ENCODE measurements around the gene SERPINB12. TPM values are rescaled to one million over a fixed set of nuclear protein-coding genes. Genes with fewer than 3 reads are reported as not detected.

The SERPINB12 gene
- total and polyA plus RNA-seq, 2 donors (not counting 3 experiments of a cell fraction or from before 2014, with no cell fraction given), result not detected

DNA sequence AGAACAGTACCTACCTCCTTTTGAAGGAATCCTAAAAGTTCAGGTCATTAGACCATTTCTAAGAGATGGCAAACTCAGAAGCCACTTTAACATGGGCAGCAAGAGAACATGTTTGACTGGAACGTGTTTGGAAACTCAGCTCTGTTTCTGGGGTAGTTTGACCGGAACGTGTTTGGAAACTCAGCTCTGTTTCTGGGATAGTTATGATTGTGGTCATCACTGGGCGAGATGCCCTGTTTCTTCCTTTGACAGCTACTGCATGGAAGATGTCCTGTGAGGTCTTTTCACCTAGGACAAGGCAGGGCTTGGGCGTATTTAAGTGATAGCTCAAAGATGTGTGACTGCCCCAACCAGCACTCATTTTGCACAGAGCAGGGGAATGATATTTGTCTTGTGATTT is 25.1 kb downstream of the SERPINB12 start:
- dilution Hi-C loops (cut with MboI; ENCODE audit: extremely low pct_ligation_motif_present, low sequenced_read_pairs), result no loop called here
- no peak for DNase-seq (ENCODE audit: low read depth, low spot score)
- CTCF ChIA-PET, result interaction anchor here (0.6 to 1.8 kb wide), 4 partner anchors 10 to 49 kb away, joined by 3 to 7 read pairs (median 5); no protein-coding TSS in a partner anchor
- Histone ChIP-seq H3K36me3 (ENCODE audit: control insufficient read depth in 2 of 2, extremely low read depth in 1 of 2, insufficient read depth in 2 of 2, low read length in 2 of 2) (no peaks in the 10 kb centered on the region), H2AFZ (ENCODE audit: low read depth, low read length) (no peak overlapping the region), H4K20me1 (replicated peaks; ENCODE audit: control insufficient read depth, extremely low read depth, insufficient read depth, low read length) (no peaks in the 10 kb centered on the region), H3K4me2 (ENCODE audit: insufficient read depth, low read length) (no peak overlapping the region), H3K9ac (replicated peaks; ENCODE audit: extremely low read depth, insufficient read depth, low read length) (no peak overlapping the region), H3K4me3 (replicated peaks in 1 of 3; ENCODE audit: insufficient read depth in 1 of 3, low read depth in 1 of 3, low read length in 3 of 3) (no peak overlapping the region), H3K79me2 (ENCODE audit: control insufficient read depth, insufficient read depth, low read length) (no peaks in the 10 kb centered on the region), H3K27me3 (ENCODE audit: control insufficient read depth in 2 of 2, insufficient read depth in 2 of 2, low read length in 2 of 2) (no peaks in the 10 kb centered on the region), H3K27ac (ENCODE audit: insufficient read depth, low read depth, low read length) (no peak overlapping the region), H3K4me1 (ENCODE audit: control insufficient read depth, extremely low read depth, insufficient read depth, low read length) (no peaks in the 10 kb centered on the region), H3K9me1 (replicated peaks; ENCODE audit: control insufficient read depth, extremely low read depth, insufficient read depth, low read length) (no peaks in the 10 kb centered on the region), H3K9me3 (replicated peaks; ENCODE audit: control insufficient read depth, insufficient read depth, low read length) (no peaks in the 10 kb centered on the region)
- TF ChIP-seq, protein P1, sequence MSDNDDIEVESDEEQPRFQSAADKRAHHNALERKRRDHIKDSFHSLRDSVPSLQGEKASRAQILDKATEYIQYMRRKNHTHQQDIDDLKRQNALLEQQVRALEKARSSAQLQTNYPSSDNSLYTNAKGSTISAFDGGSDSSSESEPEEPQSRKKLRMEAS (IDR thresholded peaks at IDR 0.05; ENCODE audit: insufficient read depth, insufficient read length), result no peak
- TF ChIP-seq FOS (IDR thresholded peaks at IDR 0.05; ENCODE audit: borderline replicate concordance, insufficient read depth, low read length), result no peak
- TF ChIP-seq EZH2 (IDR thresholded peaks at IDR 0.05; ENCODE audit: borderline replicate concordance, low read depth, low read length, severe bottlenecking), result no peak
- TF ChIP-seq POLR2AphosphoS5 (IDR thresholded peaks at IDR 0.05; ENCODE audit: insufficient read depth, low read depth, low read length), result no peak
- TF ChIP-seq MYC (IDR thresholded peaks at IDR 0.05; ENCODE audit: low read depth, low read length), result no peak
- no peak for TF ChIP-seq GATA2 (IDR thresholded peaks at IDR 0.05; ENCODE audit: insufficient read depth, insufficient read length, low read depth, low read length)
- no peak for TF ChIP-seq JUN (IDR thresholded peaks at IDR 0.05; ENCODE audit: borderline replicate concordance, insufficient read depth, insufficient read length, low read depth)
- TF ChIP-seq POLR2A (IDR thresholded peaks at IDR 0.05; ENCODE audit: low read depth, low read length), result no peak
- TF ChIP-seq, protein P2, sequence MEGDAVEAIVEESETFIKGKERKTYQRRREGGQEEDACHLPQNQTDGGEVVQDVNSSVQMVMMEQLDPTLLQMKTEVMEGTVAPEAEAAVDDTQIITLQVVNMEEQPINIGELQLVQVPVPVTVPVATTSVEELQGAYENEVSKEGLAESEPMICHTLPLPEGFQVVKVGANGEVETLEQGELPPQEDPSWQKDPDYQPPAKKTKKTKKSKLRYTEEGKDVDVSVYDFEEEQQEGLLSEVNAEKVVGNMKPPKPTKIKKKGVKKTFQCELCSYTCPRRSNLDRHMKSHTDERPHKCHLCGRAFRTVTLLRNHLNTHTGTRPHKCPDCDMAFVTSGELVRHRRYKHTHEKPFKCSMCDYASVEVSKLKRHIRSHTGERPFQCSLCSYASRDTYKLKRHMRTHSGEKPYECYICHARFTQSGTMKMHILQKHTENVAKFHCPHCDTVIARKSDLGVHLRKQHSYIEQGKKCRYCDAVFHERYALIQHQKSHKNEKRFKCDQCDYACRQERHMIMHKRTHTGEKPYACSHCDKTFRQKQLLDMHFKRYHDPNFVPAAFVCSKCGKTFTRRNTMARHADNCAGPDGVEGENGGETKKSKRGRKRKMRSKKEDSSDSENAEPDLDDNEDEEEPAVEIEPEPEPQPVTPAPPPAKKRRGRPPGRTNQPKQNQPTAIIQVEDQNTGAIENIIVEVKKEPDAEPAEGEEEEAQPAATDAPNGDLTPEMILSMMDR (IDR thresholded peaks at IDR 0.05; ENCODE audit: extremely low read depth in 1 of 2, insufficient read depth in 1 of 2, low read depth in 1 of 2, low read length in 2 of 2), result no peak
- intact Hi-C loops (cut with micrococcal nuclease), result no loop called here
- FAIRE-seq, result no peak
- POLR2A ChIA-PET, result no interaction called here
- BruUV-seq (replicated peaks), result no TSS peak

Measured in endothelial cell of umbilical vein (primary cell).